ENCODE data around the gene RALGPS1.

The RALGPS1 gene

DNA sequence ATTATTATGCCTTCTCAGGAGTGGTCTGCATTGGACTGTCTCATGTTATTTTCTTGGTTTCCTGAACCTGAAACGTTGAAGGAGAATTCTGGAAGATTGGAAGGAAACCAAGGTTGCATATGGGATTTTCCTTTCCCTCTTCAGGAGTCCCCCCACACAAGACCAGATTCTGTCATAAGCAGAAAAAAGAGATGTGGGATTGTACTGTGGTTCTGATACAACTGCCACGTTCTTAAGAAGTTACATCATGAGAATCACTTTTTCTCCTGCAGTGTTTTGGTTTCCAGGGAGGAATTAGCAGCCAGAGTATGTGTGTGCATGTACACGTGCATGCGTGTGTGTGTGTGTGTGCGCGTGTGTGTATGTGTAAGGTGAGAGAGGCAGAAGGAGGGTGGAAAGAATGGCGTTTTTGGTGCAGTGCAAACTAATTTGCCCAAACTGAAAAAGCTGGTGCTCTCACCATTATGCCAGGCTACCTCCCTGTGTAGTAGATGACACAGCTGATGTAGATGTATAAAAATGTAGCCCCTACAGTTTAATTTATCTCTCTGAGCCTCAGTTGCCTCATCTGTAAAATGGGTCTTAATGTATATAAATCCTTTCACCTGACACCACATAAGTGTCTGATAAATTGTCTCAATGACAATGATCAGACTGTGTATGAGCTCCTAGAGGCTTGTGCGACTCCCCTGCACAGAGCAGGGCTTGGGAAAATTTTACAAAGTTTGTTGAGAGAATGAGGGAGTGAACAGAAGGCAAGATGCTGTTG, 38.6 kb downstream of the RALGPS1 start:
- FAIRE-seq (no peak), DNase-seq (ENCODE audit: low spot score) (no peak)

DNA sequence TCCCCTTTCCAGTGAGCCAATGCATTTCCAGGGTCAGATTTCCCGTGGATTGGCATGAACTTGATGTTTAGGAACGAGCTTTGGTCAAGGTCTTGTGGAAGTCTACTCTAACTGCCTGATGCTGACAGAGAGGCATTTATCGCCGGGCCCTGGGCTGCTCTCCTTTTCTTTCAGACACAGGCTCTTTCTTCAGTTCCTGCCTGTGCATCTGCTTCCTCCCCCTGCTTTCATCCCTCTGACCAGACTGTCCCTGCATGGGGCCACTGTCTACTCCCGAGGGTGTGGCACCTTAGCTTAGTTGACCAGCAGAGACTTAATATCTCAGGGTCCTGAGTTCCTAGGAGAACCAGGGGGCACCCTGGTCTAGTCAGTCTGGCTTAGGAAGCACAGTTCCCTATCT, 41.2 kb downstream of the RALGPS1 start:
- FAIRE-seq, result no peak
- no peak for DNase-seq (ENCODE audit: low spot score)

DNA sequence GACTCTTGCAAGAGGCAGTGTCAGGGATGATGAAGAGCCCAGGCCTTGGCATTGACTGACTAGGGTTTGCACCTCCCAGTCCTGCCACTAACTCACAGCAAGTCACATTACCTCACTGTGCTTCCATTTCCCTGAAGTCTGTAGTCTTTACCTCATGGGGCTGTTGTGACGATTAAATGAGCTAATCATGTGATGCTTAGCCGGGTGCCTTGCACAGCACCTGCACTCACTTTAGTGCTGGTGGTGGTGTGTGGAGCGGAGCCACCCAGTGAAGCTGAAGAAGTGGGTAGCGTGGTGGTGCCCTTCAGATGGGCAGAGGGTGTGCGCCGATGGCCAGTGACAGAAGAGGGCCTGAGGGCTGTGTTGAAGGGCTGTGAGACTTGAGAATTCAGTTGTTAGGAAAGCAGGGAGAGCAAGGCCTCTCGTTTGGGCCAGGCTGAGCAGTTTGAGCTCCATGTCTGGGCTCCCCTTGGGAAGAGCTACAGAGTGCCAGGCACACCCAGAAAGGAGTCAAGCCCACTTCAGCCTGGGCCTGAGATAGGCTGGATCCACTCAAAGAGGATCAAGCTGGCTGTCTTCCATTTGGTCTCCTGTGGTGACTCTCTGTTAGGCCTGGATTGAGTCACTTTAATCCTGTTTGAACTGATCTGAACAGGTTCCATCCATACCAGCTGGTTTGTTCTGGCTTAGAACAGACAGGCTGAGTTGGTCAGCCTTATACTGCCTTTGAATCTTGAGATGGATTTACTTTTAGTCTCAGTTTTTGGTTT, 42.5 kb downstream of the RALGPS1 start:
- no peak for FAIRE-seq
- peak; percentile 26 for DNase-seq (ENCODE audit: low spot score)

DNA sequence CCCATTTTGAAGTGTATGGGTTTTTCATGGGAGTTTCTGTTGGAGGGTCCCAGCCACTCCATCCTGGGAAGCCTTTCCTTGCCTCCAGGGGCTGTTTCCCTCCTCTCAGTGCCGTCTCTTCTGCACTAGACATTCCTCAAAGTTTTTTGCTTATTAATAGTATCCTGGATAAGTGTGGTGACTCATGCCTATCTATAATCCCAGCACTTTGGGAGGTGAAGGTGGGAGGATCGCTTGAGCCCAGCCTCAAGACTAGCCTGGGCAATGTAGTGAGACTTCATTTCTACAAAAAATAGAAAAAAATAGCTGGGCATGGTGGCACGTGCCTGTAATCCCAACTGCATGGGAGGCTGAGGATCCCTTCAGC, 43.1 kb downstream of the RALGPS1 start:
- DNase-seq (ENCODE audit: low spot score) (peak; percentile 35), FAIRE-seq (no peak)

GRCh38 chr9:126959336-126959735, 44.8 kb downstream of the RALGPS1 start:
- DNase-seq (ENCODE audit: low spot score), result no peak
- FAIRE-seq, result no peak

DNA sequence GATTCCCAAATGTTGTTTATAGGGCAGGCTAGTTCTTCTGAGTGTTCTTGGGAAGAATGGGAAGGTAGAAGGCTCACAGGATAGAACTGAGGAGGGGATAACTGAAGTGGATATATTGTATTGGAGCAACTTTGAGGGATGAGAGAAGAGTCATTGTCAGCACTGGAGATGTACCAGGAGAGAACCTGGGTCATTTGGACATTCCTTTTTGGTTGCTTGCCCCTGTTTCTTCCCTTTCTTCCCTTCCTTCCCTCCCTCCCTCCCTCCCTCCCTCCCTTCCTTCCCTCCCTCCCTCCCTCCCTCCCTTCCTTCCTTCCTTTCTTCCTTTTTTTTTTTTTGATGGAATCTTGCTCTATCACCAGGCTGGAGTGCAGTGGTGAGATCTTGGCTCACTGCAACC, 45.3 kb downstream of the RALGPS1 start:
- no peak for DNase-seq (ENCODE audit: low spot score)
- no peak for FAIRE-seq

GRCh38 chr9:126962336-126962735, 47.8 kb downstream of the RALGPS1 start:
- no peak for FAIRE-seq
- no peak for DNase-seq (ENCODE audit: low spot score)

GRCh38 chr9:126965077-126965476, 50.5 kb downstream of the RALGPS1 start:
- FAIRE-seq (no peak), DNase-seq (ENCODE audit: low spot score) (no peak)

GRCh38 chr9:126965541-126966428, 51.2 kb downstream of the RALGPS1 start:
- DNase-seq (ENCODE audit: low spot score) (peak; percentile 51), FAIRE-seq (no peak)

- DNase-seq (ENCODE audit: low spot score) (no peak), FAIRE-seq (no peak)
Observed at GRCh38 chr9:126971261-126971660, 56.7 kb downstream of the RALGPS1 start.

DNA sequence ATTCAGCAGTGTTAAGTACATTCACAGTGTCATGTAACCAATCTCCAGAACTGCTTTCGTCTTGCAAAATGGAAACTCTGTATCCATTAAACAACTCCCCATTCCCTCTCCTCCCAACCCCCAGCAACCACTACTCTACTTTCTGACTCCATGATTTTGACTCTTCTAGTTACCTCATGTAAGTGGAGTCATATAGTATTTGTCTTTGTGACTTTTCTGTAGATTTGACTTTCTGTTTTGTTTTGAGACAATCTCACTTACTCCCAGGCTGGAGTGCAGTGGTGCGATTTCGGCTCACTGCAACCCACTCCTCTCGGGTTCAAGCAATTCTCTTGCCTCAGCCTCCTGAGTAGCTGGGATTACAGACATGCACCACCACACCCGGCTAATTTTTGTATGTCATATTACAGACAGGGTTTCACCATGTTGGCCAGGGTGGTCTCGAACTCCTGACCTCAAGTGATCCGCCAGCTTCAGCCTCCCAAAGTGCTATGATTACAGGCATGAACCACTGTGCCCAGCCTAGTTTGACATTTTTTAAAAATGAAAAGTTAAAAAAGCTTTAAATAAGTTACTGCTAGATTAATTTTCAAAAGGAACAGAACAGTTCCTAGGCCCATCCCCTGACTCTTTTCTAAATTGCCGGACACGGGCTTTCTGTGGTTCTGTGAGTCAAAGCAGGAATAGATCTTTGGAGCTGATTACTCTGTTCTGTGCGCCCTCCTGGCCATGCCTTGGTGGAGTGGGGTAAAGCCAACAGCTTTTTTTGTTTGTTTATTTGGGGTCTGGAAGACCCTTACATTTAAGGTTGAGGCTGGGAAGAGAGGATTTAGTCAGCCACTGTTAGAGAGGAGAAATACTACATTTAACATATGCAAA, 59.3 kb downstream of the RALGPS1 start:
- DNase-seq (ENCODE audit: low spot score) (no peak), FAIRE-seq (no peak)

DNA sequence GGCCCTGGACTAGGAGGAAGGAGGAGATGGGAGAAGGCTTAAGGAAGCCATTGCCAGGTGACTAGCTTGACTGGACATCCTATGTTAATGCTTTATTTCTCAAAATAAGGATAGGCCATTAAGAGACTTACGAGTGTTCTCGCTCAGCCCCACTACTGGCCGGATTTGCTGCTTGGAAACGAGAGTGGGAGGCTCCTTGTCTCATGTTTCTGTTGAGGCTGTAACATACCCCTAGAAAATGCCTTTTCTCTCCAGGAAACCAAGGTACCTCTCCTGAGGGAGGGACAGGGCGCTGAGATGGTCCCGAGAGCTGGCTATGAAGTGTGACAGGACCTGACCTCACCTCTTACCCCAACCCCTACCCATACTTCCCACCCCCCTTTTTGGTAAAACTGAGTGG, 60.0 kb downstream of the RALGPS1 start:
- no peak for DNase-seq (ENCODE audit: low spot score)
- no peak for FAIRE-seq

- FAIRE-seq (no peak), DNase-seq (ENCODE audit: low spot score) (no peak)
Observed at GRCh38 chr9:126975327-126976220, 61.0 kb downstream of the RALGPS1 start.

DNA sequence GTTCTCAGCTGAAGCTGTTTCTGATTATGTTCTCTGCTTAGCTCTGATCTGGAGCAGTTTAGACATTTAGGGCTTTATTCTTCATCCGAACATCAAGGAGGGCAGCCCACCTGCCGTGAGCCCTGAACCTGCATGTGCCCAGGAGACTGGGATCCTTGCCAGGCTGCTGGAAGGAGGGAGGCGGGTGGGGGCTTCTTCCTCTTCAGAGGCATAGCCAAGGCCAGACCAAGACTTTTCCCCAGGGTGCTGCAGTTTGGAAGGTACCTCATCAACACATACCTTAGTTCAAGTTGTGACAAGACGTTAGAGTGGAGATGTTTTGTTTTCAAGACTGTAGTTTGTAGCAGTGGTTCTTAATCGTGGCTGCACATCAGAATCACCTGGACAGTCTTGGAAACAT, 64.9 kb downstream of the RALGPS1 start:
- DNase-seq (ENCODE audit: low spot score) (no peak), FAIRE-seq (no peak)

DNA sequence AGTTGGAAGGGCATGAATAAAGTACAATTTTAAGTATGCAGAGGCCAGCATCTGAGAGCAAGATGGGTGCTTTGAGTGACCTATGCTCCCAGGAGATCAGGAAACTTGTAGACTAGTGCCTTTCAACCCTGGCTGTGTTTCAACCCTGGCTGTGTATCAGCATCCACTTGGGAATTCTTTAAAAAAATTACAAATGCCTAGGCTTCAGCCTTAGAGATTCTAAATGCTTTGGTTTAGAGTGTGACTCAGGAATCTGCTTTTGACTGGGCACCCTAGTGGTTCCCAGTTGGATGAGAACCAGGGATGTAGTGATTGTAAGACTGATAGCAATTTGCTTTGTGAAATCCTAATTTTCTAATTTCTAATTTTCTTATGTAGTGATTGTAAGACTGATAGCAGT, 65.6 kb downstream of the RALGPS1 start:
- FAIRE-seq (no peak), DNase-seq (ENCODE audit: low spot score) (no peak)

- FAIRE-seq (no peak), DNase-seq (ENCODE audit: low spot score) (no peak)
Observed at GRCh38 chr9:126981218-126981617, 66.6 kb downstream of the RALGPS1 start.

- DNase-seq (ENCODE audit: low spot score) (no peak), FAIRE-seq (no peak)
Observed at GRCh38 chr9:126982215-126983002, 67.8 kb downstream of the RALGPS1 start.

- FAIRE-seq (no peak), DNase-seq (ENCODE audit: low spot score) (no peak)
Observed at GRCh38 chr9:126983767-126984166, 69.2 kb downstream of the RALGPS1 start.

DNA sequence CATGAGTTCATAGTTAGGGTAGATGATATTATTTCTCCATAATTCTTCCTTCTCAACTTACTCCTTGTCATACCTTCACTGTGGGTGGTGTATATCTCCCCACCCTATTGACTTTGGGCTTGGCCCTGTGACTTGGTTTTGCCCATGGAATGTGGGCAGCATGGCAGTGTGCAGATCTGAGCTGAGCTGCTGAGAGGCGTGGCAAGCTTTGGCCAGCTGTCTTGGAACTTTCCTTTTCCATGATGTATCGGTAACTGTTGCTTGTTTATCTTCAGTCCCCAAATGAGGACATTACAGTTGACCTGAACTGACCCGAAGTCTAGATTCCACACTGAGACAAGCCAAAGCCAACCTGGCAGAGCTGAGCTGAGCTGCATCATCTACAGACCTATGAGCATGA, 70.4 kb downstream of the RALGPS1 start:
- no peak for DNase-seq (ENCODE audit: low spot score)
- FAIRE-seq, result no peak

Data from RCC 7860 (cell line).